Endothelial cell of umbilical vein (primary cell): ENCODE results near the gene ELF4. TPM values are rescaled to one million over a fixed set of nuclear protein-coding genes. Genes with fewer than 3 reads are reported as not detected.

Experiments
- BruUV-seq: library from RNA; stranded (reverse); fragments of 400-500 nt; replicated peaks from 2 replicates; lab custom pipeline; 2021; lab: Mats Ljungman, UMichigan
- CTCF ChIA-PET: fragments of 300-600, 350-600 bp; sonication (Branson Sonifier 250); formaldehyde crosslinking; loops from one replicate; lab custom pipeline; 2021; ENCODE audit warnings: antibody characterized with exemption, inconsistent platforms; lab: Charles Lee
- POLR2A ChIA-PET: fragments of 300-600, 350-600 bp; sonication (Branson Sonifier 250); formaldehyde crosslinking; loops from one replicate; lab custom pipeline; 2021; ENCODE audit warnings: antibody characterized with exemption, inconsistent platforms; lab: Charles Lee
- DNase-seq: peaks from one replicate; pipeline ENCODE4 v3.0.0-alpha.2; 2011; ENCODE audit warnings: low read depth, low spot score
- FAIRE-seq: peaks from 2 replicates; lab custom pipeline; 2011; peaks lifted over from hg19 to GRCh38; lab: Jason Lieb, UNC
- H2AFZ ChIP-seq: 2 replicates; pipeline ENCODE4 v1.6.0; 2012; ENCODE audit warnings: low read depth, low read length, control low read depth, inconsistent platforms
- H3K27ac ChIP-seq: 2 replicates; pipeline ENCODE4 v1.5.1; 2011; ENCODE audit warnings: low read depth, mild to moderate bottlenecking, control low read depth, low read length, moderate library complexity; ENCODE audit not compliant: insufficient read depth
- H3K27me3 ChIP-seq, 2 experiments: 2 replicates each; pipeline versions ENCODE4 v1.6.0 to v1.6.1; 2011; ENCODE audit warnings: low read length in 2 of 2, mixed read lengths in 1 of 2; ENCODE audit not compliant: control insufficient read depth in 2 of 2, insufficient read depth in 2 of 2
- H3K36me3 ChIP-seq, 2 experiments: 2 replicates in 1 of 2; 3 replicates in 1 of 2; pipeline ENCODE4 v1.5.1; 2011; ENCODE audit warnings: low read length in 2 of 2, mild to moderate bottlenecking in 1 of 2, moderate library complexity in 1 of 2; ENCODE audit not compliant: control insufficient read depth in 2 of 2, insufficient read depth in 2 of 2; ENCODE audit errors: extremely low read depth in 1 of 2
- H3K4me1 ChIP-seq: 3 replicates; pipeline ENCODE4 v1.5.1; 2011; ENCODE audit warnings: mild to moderate bottlenecking, low read length; ENCODE audit not compliant: control insufficient read depth, insufficient read depth; ENCODE audit errors: extremely low read depth
- H3K4me2 ChIP-seq: 2 replicates; pipeline ENCODE4 v1.6.1; 2011; ENCODE audit warnings: low read length, control low read depth, mixed read lengths; ENCODE audit not compliant: insufficient read depth
- H3K4me3 ChIP-seq, 3 experiments: fragments of 200-600 bp in 1 of 3; sonication (generic), shearing (Covaris generic) in 1 of 3; replicated peaks in 1 of 3; 2 replicates each; pipeline ENCODE4 v1.5.1; 2011 to 2016; ENCODE audit warnings: control low read depth in 3 of 3, low read length in 3 of 3, mild to moderate bottlenecking in 2 of 3, inconsistent platforms in 1 of 3, low read depth in 1 of 3, moderate library complexity in 1 of 3; ENCODE audit not compliant: insufficient read depth in 1 of 3
- H3K79me2 ChIP-seq: 2 replicates; pipeline ENCODE4 v1.6.0; 2012; ENCODE audit warnings: low read length, inconsistent platforms; ENCODE audit not compliant: control insufficient read depth, insufficient read depth
- H3K9ac ChIP-seq: replicated peaks from 2 replicates; pipeline ENCODE3; 2011; ENCODE audit warnings: low read length, control low read depth; ENCODE audit not compliant: insufficient read depth; ENCODE audit errors: extremely low read depth
- H3K9me1 ChIP-seq: replicated peaks from 3 replicates; pipeline ENCODE4 v1.6.0; 2011; ENCODE audit warnings: mild to moderate bottlenecking, low read length; ENCODE audit not compliant: control insufficient read depth, insufficient read depth; ENCODE audit errors: extremely low read depth
- H3K9me3 ChIP-seq: replicated peaks from 2 replicates; pipeline ENCODE4 v1.5.1; 2012; ENCODE audit warnings: low read length, inconsistent platforms; ENCODE audit not compliant: control insufficient read depth, insufficient read depth
- H4K20me1 ChIP-seq: replicated peaks from 2 replicates; pipeline ENCODE3; 2011; ENCODE audit warnings: mild to moderate bottlenecking, low read length; ENCODE audit not compliant: control insufficient read depth, insufficient read depth; ENCODE audit errors: extremely low read depth
- CTCF ChIP-seq, 2 donors: IDR thresholded peaks; 1 replicate in 1 of 2; 2 replicates in 1 of 2; pipeline ENCODE4 v1.5.1; 2011; ENCODE audit warnings: low read length in 2 of 2, mild to moderate bottlenecking in 2 of 2, moderate library complexity in 2 of 2, control low read depth in 1 of 2, inconsistent platforms in 1 of 2, low read depth in 1 of 2; ENCODE audit not compliant: insufficient read depth in 1 of 2; ENCODE audit errors: extremely low read depth in 1 of 2
- EZH2 ChIP-seq: IDR thresholded peaks from 2 replicates; pipeline ENCODE4 v1.6.1; 2012; ENCODE audit warnings: borderline replicate concordance, low read depth, mild to moderate bottlenecking, moderate library complexity, low read length, inconsistent platforms; ENCODE audit not compliant: severe bottlenecking
- FOS ChIP-seq: IDR thresholded peaks from 2 replicates; pipeline ENCODE4 v1.6.1; 2011; ENCODE audit warnings: mild to moderate bottlenecking, low read length, moderate library complexity, borderline replicate concordance; ENCODE audit not compliant: insufficient read depth
- GATA2 ChIP-seq: IDR thresholded peaks from 2 replicates; pipeline ENCODE4 v1.7.0; 2011; ENCODE audit warnings: low read depth, mild to moderate bottlenecking, moderate library complexity, mixed read lengths, low read length; ENCODE audit not compliant: insufficient read length, insufficient read depth
- JUN ChIP-seq: IDR thresholded peaks from 2 replicates; pipeline ENCODE4 v1.6.1; 2011; ENCODE audit warnings: borderline replicate concordance, low read depth; ENCODE audit not compliant: insufficient read length, insufficient read depth
- MAX ChIP-seq: IDR thresholded peaks from 2 replicates; pipeline ENCODE4 v1.6.1; 2011; ENCODE audit not compliant: insufficient read depth, insufficient read length
- MYC ChIP-seq: IDR thresholded peaks from one replicate; pipeline ENCODE4 v1.6.1; 2011; ENCODE audit warnings: mild to moderate bottlenecking, low read depth, low read length
- POLR2A ChIP-seq: IDR thresholded peaks from 2 replicates; pipeline ENCODE4 v1.6.1; 2012; ENCODE audit warnings: low read depth, mild to moderate bottlenecking, control low read depth, low read length
- POLR2AphosphoS5 ChIP-seq: IDR thresholded peaks from 2 replicates; pipeline ENCODE4 v1.6.1; 2012; ENCODE audit warnings: low read depth, mild to moderate bottlenecking, control low read depth, low read length, moderate library complexity; ENCODE audit not compliant: insufficient read depth
- dilution Hi-C: fragments of 300-500 bp; cut with MboI; formaldehyde crosslinking; loops from one replicate; pipeline ENCODE4 v1.15.0; 2019; ENCODE audit warnings: low sequenced_read_pairs; ENCODE audit not compliant: extremely low pct_ligation_motif_present
- intact Hi-C: fragments of 100-400 bp; cut with micrococcal nuclease; formaldehyde crosslinking; loops from one replicate; pipeline ENCODE4 v1.10.0; 2022
- polyA plus RNA-seq, 4 experiments: library from polyadenylated mRNA; depleted of rRNA in 3 of 4; stranded (reverse) in 3 of 4; unstranded in 1 of 4; fragments of >200 nt; gene quantifications; 2 replicates each; pipeline versions ENCODE4 v1.2.1 to v1.2.3, GENCODE V29; 2011 to 2012; ENCODE audit warnings: missing spikeins in 1 of 4
- total RNA-seq: library from RNA; stranded (reverse); gene quantifications from 2 replicates; pipeline ENCODE4 v1.2.3, GENCODE V29; 2021

ELF4 gene
- total and polyA plus RNA-seq, 2 donors (not counting 3 experiments of a cell fraction or from before 2014, with no cell fraction given): 31.9 to 33.4 TPM

- ChIA-PET POLR2A (no interaction called here), CTCF (no interaction called here)
- TF ChIP-seq GATA2: no peak
- no peak for TF ChIP-seq EZH2
- TF ChIP-seq MYC: no peak
- TF ChIP-seq POLR2A: no peak
- no peak for TF ChIP-seq POLR2AphosphoS5
- TF ChIP-seq JUN: no peak
- no peak for TF ChIP-seq CTCF (IDR thresholded peaks at IDR 0.05; ENCODE audit: extremely low read depth in 1 of 2, insufficient read depth in 1 of 2, low read depth in 1 of 2, low read length in 2 of 2)
- no peak for TF ChIP-seq MAX
- TF ChIP-seq FOS: no peak
- intact Hi-C loops (no loop called here), dilution Hi-C loops (no loop called here)
- H3K4me3 ChIP-seq: no peak overlapping the region
- no TSS peak for BruUV-seq
- no peaks in the 10 kb centered on the region for H3K9me3 ChIP-seq
- peaks cover 44% of the 10 kb centered on the region for H3K79me2 ChIP-seq
- H3K27ac ChIP-seq: no peak overlapping the region
- no peaks in the 10 kb centered on the region for H3K9me1 ChIP-seq
- no peaks in the 10 kb centered on the region for H4K20me1 ChIP-seq
- no peaks in the 10 kb centered on the region for H3K27me3 ChIP-seq
- DNase-seq (no peak), FAIRE-seq (no peak)
- no peak overlapping the region for H2AFZ ChIP-seq
- no peak overlapping the region for H3K4me2 ChIP-seq
- peaks cover 33% of the 10 kb centered on the region for H3K4me1 ChIP-seq
- no peaks in the 10 kb centered on the region for H3K36me3 ChIP-seq
- H3K9ac ChIP-seq: no peak overlapping the region
Observed at GRCh38 chrX:130090364-130090763, 19.9 kb downstream of the ELF4 start.
